Lower lobe of right lung (tissue), 2 donors: ENCODE data around the gene SH3RF3. TPM values are rescaled to one million over a fixed set of nuclear protein-coding genes. Genes with fewer than 3 reads are reported as not detected.

Experiments
- ATAC-seq, 2 donors: fragments of 200-7000 bp; cut with Tn5 transposase; one replicate each; pipeline ENCODE4 v1.9.1; 2020 to 2022; ENCODE audit warnings: mild to moderate bottlenecking in 2 of 2, moderate library complexity in 2 of 2
- DNase-seq: peaks from one replicate; pipeline ENCODE4 v3.0.0-alpha.2; 2020
- H3K27ac ChIP-seq: fragments of 200-600 bp; one replicate; pipeline ENCODE4 v1.8.0; 2022
- H3K27me3 ChIP-seq: fragments of 200-600 bp; one replicate; pipeline ENCODE4 v1.8.0; 2022; ENCODE audit warnings: low read depth
- H3K36me3 ChIP-seq: fragments of 200-600 bp; one replicate; pipeline ENCODE4 v1.8.0; 2022; ENCODE audit warnings: mild to moderate bottlenecking
- H3K4me1 ChIP-seq: fragments of 200-600 bp; one replicate; pipeline ENCODE4 v1.8.0; 2022
- H3K4me3 ChIP-seq: fragments of 200-600 bp; one replicate; pipeline ENCODE4 v1.8.0; 2022; ENCODE audit warnings: mild to moderate bottlenecking
- H3K9me3 ChIP-seq: fragments of 200-600 bp; one replicate; pipeline ENCODE4 v1.8.0; 2022
- CTCF ChIP-seq: fragments of 200-600 bp; IDR thresholded peaks from one replicate; pipeline ENCODE4 v1.8.0; 2022; ENCODE audit warnings: antibody characterized with exemption, mild to moderate bottlenecking
- intact Hi-C: fragments of 100-400 bp; cut with DNase I; formaldehyde crosslinking; loops from one replicate; pipeline ENCODE4 v1.11.0; 2022
- total RNA-seq: library from RNA; stranded (reverse); fragmentation: NEBNext Ultra II Directional; extraction: Animal tissue kit (Norgen Biotek cat#: 25700); gene quantifications from one replicate; pipeline ENCODE4 v1.2.1, GENCODE V29; 2021
- donor health status: DM: no; HTN: yes; CAD: no; lungs with severe emphysema.

SH3RF3 gene
- total RNA-seq, 1 donor from 2014 or later: 5.7 TPM

GRCh38 chr2:109282360-109282759, 153.4 kb downstream of the SH3RF3 start:
- Histone ChIP-seq H3K27ac (no peak overlapping the region), H3K4me3 (no peak overlapping the region), H3K4me1 (peaks cover 37% of the 10 kb centered on the region), H3K36me3 (no peaks in the 10 kb centered on the region), H3K27me3 (no peaks in the 10 kb centered on the region), H3K9me3 (no peaks in the 10 kb centered on the region)
- DNase-seq (no peak), ATAC-seq (no peak)
- TF ChIP-seq CTCF: no peak
- intact Hi-C loops: no loop called here

- no peak for TF ChIP-seq CTCF
- H3K9me3 ChIP-seq: no peaks in the 10 kb centered on the region
- ATAC-seq (no peak), DNase-seq (no peak)
- no peaks in the 10 kb centered on the region for H3K36me3 ChIP-seq
- intact Hi-C loops: no loop called here
- no peaks in the 10 kb centered on the region for H3K27me3 ChIP-seq
- H3K27ac ChIP-seq: no peak overlapping the region
- peaks cover 37% of the 10 kb centered on the region for H3K4me1 ChIP-seq
- H3K4me3 ChIP-seq: no peak overlapping the region
These were observed 153.9 kb downstream of the SH3RF3 start for GRCh38 chr2:109282865-109283264.

GRCh38 chr2:109284826-109285225, 155.8 kb downstream of the SH3RF3 start:
- TF ChIP-seq CTCF: no peak

GRCh38 chr2:109285244-109285651, 156.2 kb downstream of the SH3RF3 start:
- Histone ChIP-seq H3K4me1 (peaks cover 28% of the 10 kb centered on the region), H3K4me3 (no peak overlapping the region), H3K27ac (no peak overlapping the region), H3K9me3 (no peaks in the 10 kb centered on the region), H3K36me3 (no peaks in the 10 kb centered on the region), H3K27me3 (no peaks in the 10 kb centered on the region)
- intact Hi-C loops: no loop called here
- no peak for TF ChIP-seq CTCF
- ATAC-seq (no peak), DNase-seq (no peak)

More at GRCh38 chr2:109284826-109285225, 155.8 kb downstream of the SH3RF3 start:
- Histone ChIP-seq H3K27me3 (no peaks in the 10 kb centered on the region), H3K4me1 (peaks cover 32% of the 10 kb centered on the region), H3K27ac (no peak overlapping the region), H3K9me3 (no peaks in the 10 kb centered on the region), H3K36me3 (no peaks in the 10 kb centered on the region), H3K4me3 (no peak overlapping the region)
- DNase-seq: no peak
- intact Hi-C loops: no loop called here
- ATAC-seq: peak; percentile 40 to 60

- Histone ChIP-seq H3K9me3 (no peaks in the 10 kb centered on the region), H3K27ac (no peak overlapping the region), H3K4me1 (peaks cover 24% of the 10 kb centered on the region), H3K4me3 (no peak overlapping the region), H3K27me3 (no peaks in the 10 kb centered on the region), H3K36me3 (no peaks in the 10 kb centered on the region)
- intact Hi-C loops: no loop called here
- DNase-seq (no peak), ATAC-seq (no peak)
- no peak for TF ChIP-seq CTCF
These were observed 158.4 kb downstream of the SH3RF3 start for GRCh38 chr2:109287413-109287812.

GRCh38 chr2:109287838-109288237, 158.8 kb downstream of the SH3RF3 start:
- Histone ChIP-seq H3K4me1 (peaks cover 24% of the 10 kb centered on the region), H3K27me3 (no peaks in the 10 kb centered on the region), H3K9me3 (no peaks in the 10 kb centered on the region), H3K4me3 (no peak overlapping the region), H3K27ac (no peak overlapping the region), H3K36me3 (no peaks in the 10 kb centered on the region)
- no peak for TF ChIP-seq CTCF
- ATAC-seq (no peak), DNase-seq (no peak)
- intact Hi-C loops: no loop called here
